ENCODE data around the gene FZD4.

Gene FZD4

DNA sequence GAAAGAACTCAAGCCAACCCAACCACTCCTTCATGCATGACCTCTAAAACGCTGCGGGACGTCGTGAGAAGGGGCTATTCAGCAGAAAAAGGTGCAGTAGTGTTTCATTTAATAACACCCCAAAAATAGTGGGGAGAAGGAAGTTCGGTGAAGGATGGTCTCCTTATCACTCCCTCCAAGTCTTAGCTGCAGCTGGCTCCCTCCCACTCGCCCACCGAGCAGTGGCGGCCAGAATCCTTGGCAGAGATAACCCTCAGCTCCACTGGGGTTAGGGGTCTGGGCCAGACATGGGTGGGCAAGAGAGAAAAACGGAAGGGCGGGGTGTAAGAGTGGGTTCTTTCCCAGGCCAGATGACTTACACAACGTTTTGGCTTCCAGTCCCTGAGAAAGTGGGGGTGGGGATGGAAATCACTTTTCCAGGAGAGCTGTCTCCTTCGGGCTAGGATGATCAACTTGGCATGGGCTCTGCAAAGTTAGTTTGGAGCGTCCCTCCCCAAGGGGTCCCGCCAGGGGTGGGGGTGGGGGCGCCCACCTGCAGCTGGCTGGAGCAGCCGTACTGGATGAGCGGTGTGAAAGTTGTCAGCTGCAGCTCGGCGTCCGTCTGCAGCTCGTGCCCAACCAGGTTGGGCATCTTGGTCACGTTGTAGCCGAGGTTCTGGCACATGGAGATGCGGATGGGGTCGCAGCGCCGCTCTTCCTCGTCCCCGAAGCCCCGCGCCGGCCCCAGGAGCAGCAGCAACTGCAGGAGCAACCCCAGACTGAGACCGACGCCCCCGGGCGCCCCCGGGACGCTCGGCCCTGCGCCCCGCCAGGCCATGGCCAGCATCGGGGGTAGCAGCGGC, 705 bp downstream of the FZD4 start:
- no peak for TF ChIP-seq POLR2AphosphoS5 (IDR thresholded peaks at IDR 0.05; ENCODE audit: low read depth, low read length)
- TF ChIP-seq TAF1 (IDR thresholded peaks at IDR 0.05; ENCODE audit: borderline replicate concordance, insufficient read depth, low read length) = no peak
- no peak for TF ChIP-seq REST (IDR thresholded peaks at IDR 0.05; ENCODE audit: insufficient read depth in 1 of 2, low read depth in 2 of 2, low read length in 2 of 2)
- TF ChIP-seq FOXP2 (optimal IDR thresholded peaks at IDR 0.05; ENCODE audit: borderline replicate concordance, extremely low read depth, extremely low read length, insufficient read depth) = no peak
- TF ChIP-seq SIN3A (IDR thresholded peaks at IDR 0.05; ENCODE audit: borderline replicate concordance, insufficient read depth, low read length) = no peak

- TF ChIP-seq TAF1 (IDR thresholded peaks at IDR 0.05; ENCODE audit: borderline replicate concordance, insufficient read depth, low read length) (no peak), POLR2AphosphoS5 (IDR thresholded peaks at IDR 0.05; ENCODE audit: low read depth, low read length) (no peak), FOXP2 (optimal IDR thresholded peaks at IDR 0.05; ENCODE audit: borderline replicate concordance, extremely low read depth, extremely low read length, insufficient read depth) (no peak), SIN3A (IDR thresholded peaks at IDR 0.05; ENCODE audit: borderline replicate concordance, insufficient read depth, low read length) (no peak), REST (IDR thresholded peaks at IDR 0.05; ENCODE audit: insufficient read depth in 1 of 2, low read depth in 2 of 2, low read length in 2 of 2) (no peak)
These were observed 2.8 kb downstream of the FZD4 start for GRCh38 chr11:86952221-86952875.

DNA sequence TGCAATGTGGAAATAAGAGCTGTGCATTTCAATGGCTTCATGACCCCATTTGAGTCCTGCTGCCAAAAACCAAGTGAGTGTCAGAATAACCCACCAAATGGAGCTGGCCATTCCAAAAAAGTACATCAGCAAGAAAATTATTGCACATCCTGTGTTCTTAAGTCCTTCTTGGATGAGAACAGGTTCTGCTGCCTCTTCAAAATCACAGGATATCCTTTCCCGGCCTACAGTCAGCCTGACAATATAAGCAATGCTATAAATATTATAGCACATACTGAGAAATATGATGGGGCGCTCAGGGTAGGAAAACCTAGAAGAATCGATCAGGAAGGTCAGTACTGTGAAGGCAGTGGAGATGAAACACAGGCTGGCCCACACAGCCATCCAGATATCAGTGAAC, 3.5 kb downstream of the FZD4 start:
- TF ChIP-seq FOXP2 (optimal IDR thresholded peaks at IDR 0.05; ENCODE audit: borderline replicate concordance, extremely low read depth, extremely low read length, insufficient read depth) (no peak), SIN3A (IDR thresholded peaks at IDR 0.05; ENCODE audit: borderline replicate concordance, insufficient read depth, low read length) (no peak), REST (IDR thresholded peaks at IDR 0.05; ENCODE audit: insufficient read depth in 1 of 2, low read depth in 2 of 2, low read length in 2 of 2) (no peak), TAF1 (IDR thresholded peaks at IDR 0.05; ENCODE audit: borderline replicate concordance, insufficient read depth, low read length) (no peak), POLR2AphosphoS5 (IDR thresholded peaks at IDR 0.05; ENCODE audit: low read depth, low read length) (no peak)

DNA sequence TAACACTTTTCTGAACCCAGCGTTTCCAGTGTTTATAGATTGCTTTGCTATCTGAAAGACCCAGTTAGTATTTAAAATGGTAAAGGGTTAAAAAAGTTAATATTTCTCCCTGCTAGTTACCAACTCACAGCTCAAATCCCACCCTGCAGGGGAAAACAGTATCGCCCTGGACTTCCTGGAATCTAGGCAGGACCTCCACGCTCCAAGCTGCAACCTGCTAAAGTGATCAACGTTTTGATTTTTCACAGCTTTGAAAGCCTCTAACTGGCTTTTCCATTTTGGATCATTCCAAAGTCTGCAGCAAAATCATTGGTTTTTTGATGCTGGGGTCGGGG, 4.6 kb downstream of the FZD4 start:
- TF ChIP-seq POLR2AphosphoS5 (IDR thresholded peaks at IDR 0.05; ENCODE audit: low read depth, low read length) = no peak

DNA sequence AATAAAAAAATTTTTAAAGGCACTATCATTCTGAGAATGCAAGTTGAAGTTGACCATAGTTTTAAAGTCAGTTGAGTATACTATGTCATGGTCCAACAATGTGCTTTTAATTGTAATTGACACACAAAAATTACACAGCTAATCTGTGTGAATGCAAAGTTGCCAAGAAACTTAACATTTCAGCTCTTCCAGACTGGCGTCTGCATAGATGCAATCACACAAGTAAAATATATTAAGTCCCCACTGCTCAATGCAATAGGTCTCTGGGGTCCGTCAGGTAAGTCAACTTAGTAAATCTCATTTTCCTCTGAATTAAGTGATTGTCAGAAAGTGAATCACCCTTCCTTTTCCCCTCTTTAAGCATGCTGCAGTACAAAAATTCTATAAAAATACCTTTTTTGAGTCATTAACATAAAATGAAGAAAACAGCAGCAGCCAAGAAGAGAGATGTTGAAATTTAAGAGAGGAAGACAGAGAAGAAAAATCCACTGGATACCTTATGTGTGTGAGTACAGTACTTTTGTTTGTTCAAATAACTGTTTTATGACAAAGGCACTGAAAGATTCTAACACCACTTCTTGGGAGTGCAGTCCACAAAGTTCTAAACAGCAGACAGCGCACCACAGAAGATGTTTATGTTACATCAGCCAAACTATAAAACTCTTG, 5.1 kb downstream of the FZD4 start:
- no peak for TF ChIP-seq REST (IDR thresholded peaks at IDR 0.05; ENCODE audit: insufficient read depth in 1 of 2, low read depth in 2 of 2, low read length in 2 of 2)
- no peak for TF ChIP-seq FOXP2 (optimal IDR thresholded peaks at IDR 0.05; ENCODE audit: borderline replicate concordance, extremely low read depth, extremely low read length, insufficient read depth)
- no peak for TF ChIP-seq TAF1 (IDR thresholded peaks at IDR 0.05; ENCODE audit: borderline replicate concordance, insufficient read depth, low read length)
- TF ChIP-seq SIN3A (IDR thresholded peaks at IDR 0.05; ENCODE audit: borderline replicate concordance, insufficient read depth, low read length) = no peak
